GM12891 (cell line): ENCODE data around the gene AGBL1.

ENCODE experiments used
- POLR2A ChIP-seq: IDR thresholded peaks from 2 replicates; pipeline ENCODE4 v1.6.1; 2011; ENCODE audit warnings: low read depth, low read length, control low read depth
- POLR2AphosphoS5 ChIP-seq: IDR thresholded peaks from 2 replicates; pipeline ENCODE4 v1.6.1; 2011; ENCODE audit warnings: low read depth, low read length, control low read depth

DNA sequence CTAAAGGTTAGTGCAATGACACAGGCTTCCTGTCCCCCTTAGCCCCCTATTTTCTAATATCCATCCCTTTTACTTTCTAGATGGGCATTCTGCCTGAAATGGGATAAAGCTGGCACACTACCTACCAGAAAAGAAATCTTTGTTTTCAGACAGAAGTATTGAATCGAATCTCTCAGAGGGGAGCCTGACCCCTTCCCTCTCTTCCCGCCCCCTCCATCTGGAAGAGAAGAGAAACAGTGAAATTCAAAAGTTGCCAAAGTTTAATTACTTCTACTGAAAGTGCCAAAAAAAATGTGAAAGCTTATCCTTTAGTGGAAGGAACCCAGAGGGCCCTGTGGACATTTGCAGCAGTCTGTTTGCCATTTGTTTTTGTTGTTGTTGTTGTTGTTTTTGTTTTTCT, 523.8 kb downstream of the AGBL1 start:
- TF ChIP-seq POLR2A: no peak
- TF ChIP-seq POLR2AphosphoS5: no peak
